GM12878 (cell line): ENCODE data around the gene CCDC134. TPM values are rescaled to one million over a fixed set of nuclear protein-coding genes. Genes with fewer than 3 reads are reported as not detected.
A peak's percentile ranks its signal among the peaks of the same experiment; 100 is the strongest.

Source experiments
- CBFB ChIP-seq: IDR thresholded peaks from 2 replicates; pipeline ENCODE4 v1.6.1; 2016; ENCODE audit warnings: antibody characterized with exemption, low read depth
- CBX3 ChIP-seq: fragments of 200-600 bp; sonication (generic); IDR thresholded peaks from 2 replicates; pipeline ENCODE4 v1.6.1; 2016; ENCODE audit warnings: low read depth, borderline replicate concordance
- EZH2 ChIP-seq: IDR thresholded peaks from 2 replicates; pipeline ENCODE4 v1.6.1; 2012; ENCODE audit warnings: low read depth, mild to moderate bottlenecking, control low read depth, inconsistent platforms, low read length, borderline replicate concordance; ENCODE audit not compliant: control insufficient read depth
- HDAC6 ChIP-seq: fragments of 200-600 bp; sonication (generic); IDR thresholded peaks from one replicate; pipeline ENCODE4 v1.8.0; 2017; ENCODE audit warnings: antibody characterized with exemption; ENCODE audit not compliant: unreplicated experiment
- IKZF2 ChIP-seq, 2 experiments: fragments of 450-650 bp; IDR thresholded peaks; 2 replicates each; pipeline ENCODE4 v1.6.1; 2017; ENCODE audit warnings: mild to moderate bottlenecking in 2 of 2, moderate library complexity in 2 of 2
- KAT2A ChIP-seq: conservative IDR thresholded peaks from 2 replicates; pipeline ENCODE4 v1.6.1; 2011; ENCODE audit warnings: low read depth, low read length; ENCODE audit not compliant: control insufficient read depth
- RELA ChIP-seq: fragments of 450-650 bp; IDR thresholded peaks from 2 replicates; pipeline ENCODE4 v1.8.0; 2014; ENCODE audit warnings: borderline replicate concordance; ENCODE audit not compliant: partially characterized antibody
- RFX5 ChIP-seq: IDR thresholded peaks from 2 replicates; pipeline ENCODE4 v1.6.1; 2011; ENCODE audit warnings: low read depth, low read length, improper control_type of control experiment
- ZNF384 ChIP-seq: IDR thresholded peaks from 2 replicates; pipeline ENCODE4 v1.6.1; 2012; ENCODE audit warnings: low read depth, mild to moderate bottlenecking, low read length, improper control_type of control experiment, borderline replicate concordance
- polyA plus RNA-seq, 11 experiments: library from polyadenylated mRNA; depleted of rRNA in 4 of 11; unstranded in 6 of 11; stranded (reverse) in 5 of 11; fragments of >200 nt; fragmentation: Nextera tagmentation in 4 of 11; fragmentation: Illumina TruSeq in 1 of 11; extraction: Ambion mirVana in 4 of 11; extraction: Trizol in 1 of 11; gene quantifications; 1 replicate in 1 of 11; 2 replicates in 10 of 11; pipeline versions ENCODE4 v1.2.1 to v1.2.3, GENCODE V29; 2011 to 2016; ENCODE audit warnings: inconsistent platforms in 2 of 11, missing spikeins in 2 of 11, low read depth in 1 of 11
- total RNA-seq, 4 experiments: library from RNA; depleted of rRNA in 3 of 4; stranded (reverse); fragments of >200 nt in 3 of 4; fragmentation: Illumina TruSeq in 1 of 4; extraction: Trizol in 1 of 4; gene quantifications; 2 replicates each; pipeline versions ENCODE4 v1.2.1 to v1.2.3, GENCODE V29; 2013 to 2021
- TF ChIP-seq, protein P1 (sequence below): fragments of 450-650 bp; IDR thresholded peaks from 2 replicates; pipeline ENCODE4 v1.6.1; 2016; ENCODE audit warnings: mild to moderate bottlenecking

The CCDC134 gene
- total and polyA plus RNA-seq, 10 of the 15 experiments (the other 5 are each of a cell fraction or from before 2014, with no cell fraction given) = 0.35 to 19.3 (median 11.8) TPM

DNA sequence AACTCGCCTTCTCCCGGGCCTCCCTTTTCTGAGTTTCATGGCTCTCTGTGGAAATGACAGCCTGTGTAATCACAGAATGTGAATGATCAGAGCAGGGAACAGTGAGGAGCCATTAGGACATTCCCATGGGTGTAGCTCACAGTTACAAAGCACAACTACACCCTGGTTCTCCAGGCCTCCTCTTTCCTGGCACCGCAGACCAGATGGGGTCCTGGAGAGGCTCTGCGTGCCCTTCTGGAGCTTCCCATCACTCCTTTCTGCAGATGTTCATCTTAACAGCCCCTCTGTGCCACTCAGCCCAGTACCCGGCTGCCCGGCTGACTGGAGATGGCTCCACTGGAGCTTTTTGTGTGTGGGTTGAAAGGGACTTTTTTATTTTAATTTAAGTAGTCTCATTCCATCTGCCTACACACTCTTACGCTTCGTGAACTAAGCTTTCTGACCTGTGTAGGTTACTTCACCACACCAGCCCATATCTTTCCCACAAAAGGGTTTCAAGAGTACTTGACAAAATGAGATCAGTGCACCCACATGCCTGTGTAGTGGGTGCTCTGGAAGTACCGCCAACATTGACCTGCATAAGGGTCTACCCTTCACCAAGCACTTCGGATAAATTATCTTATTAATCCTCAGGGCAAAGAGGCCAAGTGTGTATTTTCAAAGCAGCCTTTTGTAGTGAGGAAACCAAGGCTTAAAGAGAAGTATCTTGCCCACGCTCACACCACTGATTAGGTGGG lies 62.2 kb downstream of the CCDC134 start (continued):
- TF ChIP-seq, protein P1, sequence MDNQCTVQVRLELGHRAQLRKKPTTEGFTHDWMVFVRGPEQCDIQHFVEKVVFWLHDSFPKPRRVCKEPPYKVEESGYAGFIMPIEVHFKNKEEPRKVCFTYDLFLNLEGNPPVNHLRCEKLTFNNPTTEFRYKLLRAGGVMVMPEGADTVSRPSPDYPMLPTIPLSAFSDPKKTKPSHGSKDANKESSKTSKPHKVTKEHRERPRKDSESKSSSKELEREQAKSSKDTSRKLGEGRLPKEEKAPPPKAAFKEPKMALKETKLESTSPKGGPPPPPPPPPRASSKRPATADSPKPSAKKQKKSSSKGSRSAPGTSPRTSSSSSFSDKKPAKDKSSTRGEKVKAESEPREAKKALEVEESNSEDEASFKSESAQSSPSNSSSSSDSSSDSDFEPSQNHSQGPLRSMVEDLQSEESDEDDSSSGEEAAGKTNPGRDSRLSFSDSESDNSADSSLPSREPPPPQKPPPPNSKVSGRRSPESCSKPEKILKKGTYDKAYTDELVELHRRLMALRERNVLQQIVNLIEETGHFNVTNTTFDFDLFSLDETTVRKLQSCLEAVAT = no peak
- TF ChIP-seq HDAC6 = no peak
- no peak for TF ChIP-seq RFX5
- TF ChIP-seq CBFB = peak; percentile 81
- no peak for TF ChIP-seq KAT2A
- TF ChIP-seq IKZF2 (IDR thresholded peaks at IDR 0.05) = peak; percentile 83 to 85
- TF ChIP-seq EZH2 = no peak
- no peak; the same call in 1 of the 2 replicates for TF ChIP-seq ZNF384
- TF ChIP-seq CBX3 = no peak
- TF ChIP-seq RELA = no peak
- TF ChIP-seq, all 136 proteins: peak for 42
